AG09319 (cell line): ENCODE measurements around the gene CAMK2A.

Source experiments
- DNase-seq: peaks from one replicate; pipeline ENCODE4 v3.0.0-alpha.2; 2010; ENCODE audit warnings: low read depth; ENCODE audit errors: extremely low read depth
- TF ChIP-seq, protein P1 (sequence below): IDR thresholded peaks from 2 replicates; pipeline ENCODE4 v1.5.1; 2011; ENCODE audit warnings: low read depth, mild to moderate bottlenecking, inconsistent platforms, low read length, moderate library complexity

Gene CAMK2A

GRCh38 chr5:150181766-150182545, 107.6 kb downstream of the CAMK2A start:
- TF ChIP-seq, protein P1, sequence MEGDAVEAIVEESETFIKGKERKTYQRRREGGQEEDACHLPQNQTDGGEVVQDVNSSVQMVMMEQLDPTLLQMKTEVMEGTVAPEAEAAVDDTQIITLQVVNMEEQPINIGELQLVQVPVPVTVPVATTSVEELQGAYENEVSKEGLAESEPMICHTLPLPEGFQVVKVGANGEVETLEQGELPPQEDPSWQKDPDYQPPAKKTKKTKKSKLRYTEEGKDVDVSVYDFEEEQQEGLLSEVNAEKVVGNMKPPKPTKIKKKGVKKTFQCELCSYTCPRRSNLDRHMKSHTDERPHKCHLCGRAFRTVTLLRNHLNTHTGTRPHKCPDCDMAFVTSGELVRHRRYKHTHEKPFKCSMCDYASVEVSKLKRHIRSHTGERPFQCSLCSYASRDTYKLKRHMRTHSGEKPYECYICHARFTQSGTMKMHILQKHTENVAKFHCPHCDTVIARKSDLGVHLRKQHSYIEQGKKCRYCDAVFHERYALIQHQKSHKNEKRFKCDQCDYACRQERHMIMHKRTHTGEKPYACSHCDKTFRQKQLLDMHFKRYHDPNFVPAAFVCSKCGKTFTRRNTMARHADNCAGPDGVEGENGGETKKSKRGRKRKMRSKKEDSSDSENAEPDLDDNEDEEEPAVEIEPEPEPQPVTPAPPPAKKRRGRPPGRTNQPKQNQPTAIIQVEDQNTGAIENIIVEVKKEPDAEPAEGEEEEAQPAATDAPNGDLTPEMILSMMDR, result no peak
- DNase-seq, result no peak

- no peak for DNase-seq
- TF ChIP-seq, protein P1, result no peak
These were observed 108.5 kb downstream of the CAMK2A start for GRCh38 chr5:150181027-150181426.

GRCh38 chr5:150180241-150181026, 109.1 kb downstream of the CAMK2A start:
- TF ChIP-seq, protein P1, result no peak

GRCh38 chr5:150179019-150179620, 110.5 kb downstream of the CAMK2A start:
- DNase-seq, result no peak
- TF ChIP-seq, protein P1, result no peak

More at GRCh38 chr5:150180241-150181026, 109.1 kb downstream of the CAMK2A start:
- no peak for DNase-seq

- no peak for DNase-seq
- TF ChIP-seq, protein P1, result no peak
These were observed 111.3 kb downstream of the CAMK2A start for GRCh38 chr5:150178262-150178661.

GRCh38 chr5:150177721-150178120, 111.9 kb downstream of the CAMK2A start:
- DNase-seq, result no peak
- TF ChIP-seq, protein P1, result no peak
